Ureter (tissue), 1 donor: Measurements from ENCODE around the gene GLIPR2. TPM values are rescaled to one million over a fixed set of nuclear protein-coding genes. Genes with fewer than 3 reads are reported as not detected.

Source experiments
- DNase-seq: peaks from one replicate; pipeline ENCODE4 v3.0.0-alpha.2; 2020; ENCODE audit warnings: low spot score
- total RNA-seq: library from RNA; stranded (reverse); gene quantifications from one replicate; pipeline ENCODE4 v1.2.4, GENCODE V29; 2023
- donor health status: DM: yes; HTN: yes; CAD: no.

Gene GLIPR2
- total RNA-seq, 1 donor from 2014 or later = 16.3 TPM

GRCh38 chr9:36192196-36192595 lies 55.7 kb downstream of the GLIPR2 start:
- no peak for DNase-seq

- DNase-seq = no peak
Measured at GRCh38 chr9:36193023-36193422, 56.5 kb downstream of the GLIPR2 start.

GRCh38 chr9:36194326-36195000 lies 57.9 kb downstream of the GLIPR2 start:
- no peak for DNase-seq

GRCh38 chr9:36204906-36205547 lies 68.5 kb downstream of the GLIPR2 start:
- no peak for DNase-seq

GRCh38 chr9:36207016-36207415 lies 70.5 kb downstream of the GLIPR2 start:
- DNase-seq = no peak

- DNase-seq = no peak
Measured at GRCh38 chr9:36207546-36208012, 71.0 kb downstream of the GLIPR2 start.

GRCh38 chr9:36208521-36209253 lies 72.2 kb downstream of the GLIPR2 start:
- no peak for DNase-seq

- no peak for DNase-seq
Measured at GRCh38 chr9:36210722-36211121, 74.2 kb downstream of the GLIPR2 start.

- no peak for DNase-seq
Measured at GRCh38 chr9:36211510-36211909, 75.0 kb downstream of the GLIPR2 start.

GRCh38 chr9:36213387-36213786 lies 76.9 kb downstream of the GLIPR2 start:
- no peak for DNase-seq

Other genes starting within 250 kb of the GLIPR2 start
- gene HRCT1, start 230.5 kb upstream of the GLIPR2 start, total RNA-seq = 7.2 TPM
- 1.9 TPM for gene SPAAR, start 227.2 kb upstream of the GLIPR2 start, total RNA-seq
- gene OR2S2, start 178.6 kb upstream of the GLIPR2 start, total RNA-seq = not detected
- 10.3 TPM for gene RECK, start 99.8 kb upstream of the GLIPR2 start, total RNA-seq
- not detected for gene CCIN, start 32.7 kb downstream of the GLIPR2 start, total RNA-seq
- 170 TPM for gene CLTA, start 54.2 kb downstream of the GLIPR2 start, total RNA-seq
- 19.3 TPM for gene GNE, start 121.7 kb downstream of the GLIPR2 start, total RNA-seq